Measurements from ENCODE around the gene KCNT1.

The KCNT1 gene

DNA sequence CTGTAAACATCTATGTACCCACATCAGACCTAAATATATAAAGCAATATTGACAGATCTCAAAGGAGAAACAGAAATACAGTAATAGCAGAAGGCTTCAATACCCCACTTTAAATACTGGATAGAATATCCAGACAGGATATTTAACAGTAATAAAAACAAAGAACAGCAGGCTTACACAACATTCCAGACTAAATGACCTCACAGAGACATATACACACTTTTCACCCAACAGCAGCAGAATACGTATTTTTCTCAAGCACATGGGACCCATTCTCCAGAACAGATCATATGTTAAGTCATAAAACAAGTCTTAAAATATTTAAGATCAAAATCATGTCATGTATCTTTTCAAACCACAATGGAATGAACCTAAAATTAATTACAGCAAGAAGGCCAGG lies 128.5 kb downstream of the KCNT1 start:
- H3K27ac ChIP-seq: no peak overlapping the region
- TF ChIP-seq, protein P1, sequence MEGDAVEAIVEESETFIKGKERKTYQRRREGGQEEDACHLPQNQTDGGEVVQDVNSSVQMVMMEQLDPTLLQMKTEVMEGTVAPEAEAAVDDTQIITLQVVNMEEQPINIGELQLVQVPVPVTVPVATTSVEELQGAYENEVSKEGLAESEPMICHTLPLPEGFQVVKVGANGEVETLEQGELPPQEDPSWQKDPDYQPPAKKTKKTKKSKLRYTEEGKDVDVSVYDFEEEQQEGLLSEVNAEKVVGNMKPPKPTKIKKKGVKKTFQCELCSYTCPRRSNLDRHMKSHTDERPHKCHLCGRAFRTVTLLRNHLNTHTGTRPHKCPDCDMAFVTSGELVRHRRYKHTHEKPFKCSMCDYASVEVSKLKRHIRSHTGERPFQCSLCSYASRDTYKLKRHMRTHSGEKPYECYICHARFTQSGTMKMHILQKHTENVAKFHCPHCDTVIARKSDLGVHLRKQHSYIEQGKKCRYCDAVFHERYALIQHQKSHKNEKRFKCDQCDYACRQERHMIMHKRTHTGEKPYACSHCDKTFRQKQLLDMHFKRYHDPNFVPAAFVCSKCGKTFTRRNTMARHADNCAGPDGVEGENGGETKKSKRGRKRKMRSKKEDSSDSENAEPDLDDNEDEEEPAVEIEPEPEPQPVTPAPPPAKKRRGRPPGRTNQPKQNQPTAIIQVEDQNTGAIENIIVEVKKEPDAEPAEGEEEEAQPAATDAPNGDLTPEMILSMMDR (conservative IDR thresholded peaks at IDR 0.05): no peak

DNA sequence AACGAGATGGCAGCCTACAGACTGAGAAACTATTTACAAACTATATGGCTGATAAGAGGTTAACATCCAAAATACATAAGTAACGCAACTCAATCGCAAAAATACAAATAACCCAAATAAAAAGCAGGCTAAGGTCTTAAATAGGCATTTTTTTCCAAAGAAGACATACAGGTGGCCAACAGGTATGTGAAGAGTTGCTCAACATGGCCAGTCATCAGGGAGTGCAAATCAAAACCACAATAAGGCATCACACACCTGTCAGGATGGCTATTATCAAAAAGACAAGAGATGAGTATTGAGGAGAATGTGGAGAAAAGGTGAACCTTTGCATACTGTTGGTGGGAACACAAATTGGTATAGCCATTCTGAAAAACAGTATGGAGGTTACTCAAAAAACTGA lies 131.9 kb downstream of the KCNT1 start:
- TF ChIP-seq, protein P1 (conservative IDR thresholded peaks at IDR 0.05): no peak
- no peak overlapping the region for H3K27ac ChIP-seq

DNA sequence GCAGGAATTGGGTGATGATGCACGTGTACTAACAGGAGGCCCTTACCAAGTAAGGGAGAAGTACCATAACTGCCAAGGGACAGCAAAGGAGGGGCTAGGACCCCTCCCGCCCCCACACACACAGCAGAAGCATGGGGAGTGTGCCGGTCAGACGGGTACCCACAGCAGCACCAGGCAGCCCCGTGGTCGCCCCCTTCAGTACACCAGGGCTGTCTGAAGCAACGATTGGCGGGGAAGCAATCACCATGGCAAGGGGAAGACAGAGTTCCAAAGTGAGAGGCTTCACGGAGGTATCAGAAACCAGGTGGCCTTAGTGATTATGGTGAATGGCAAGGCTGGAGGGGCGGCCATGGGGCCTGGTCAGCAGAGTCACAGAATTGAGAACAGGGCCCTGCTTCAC lies 133.1 kb downstream of the KCNT1 start:
- no peak overlapping the region for H3K27ac ChIP-seq
- TF ChIP-seq, protein P1 (conservative IDR thresholded peaks at IDR 0.05): no peak

DNA sequence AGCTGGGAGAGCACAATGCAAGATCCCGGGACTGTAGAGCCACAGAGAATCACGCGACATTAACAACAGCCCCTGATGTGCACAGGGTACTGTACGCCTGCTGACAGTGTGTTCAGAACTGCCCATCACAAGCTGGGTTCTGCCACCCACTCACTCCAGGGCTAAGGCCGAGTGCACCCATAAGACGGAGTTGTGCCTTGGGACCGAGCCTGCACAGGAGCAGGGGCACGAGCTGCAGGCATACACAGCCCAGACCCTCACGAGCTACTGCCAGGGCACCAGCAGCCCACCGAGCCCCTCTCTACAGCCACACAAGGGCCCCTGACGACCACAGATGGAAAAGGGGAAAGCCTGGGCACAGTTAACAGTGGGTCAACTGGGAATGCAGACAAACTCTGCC lies 137.5 kb downstream of the KCNT1 start:
- TF ChIP-seq, protein P1 (conservative IDR thresholded peaks at IDR 0.05): no peak

DNA sequence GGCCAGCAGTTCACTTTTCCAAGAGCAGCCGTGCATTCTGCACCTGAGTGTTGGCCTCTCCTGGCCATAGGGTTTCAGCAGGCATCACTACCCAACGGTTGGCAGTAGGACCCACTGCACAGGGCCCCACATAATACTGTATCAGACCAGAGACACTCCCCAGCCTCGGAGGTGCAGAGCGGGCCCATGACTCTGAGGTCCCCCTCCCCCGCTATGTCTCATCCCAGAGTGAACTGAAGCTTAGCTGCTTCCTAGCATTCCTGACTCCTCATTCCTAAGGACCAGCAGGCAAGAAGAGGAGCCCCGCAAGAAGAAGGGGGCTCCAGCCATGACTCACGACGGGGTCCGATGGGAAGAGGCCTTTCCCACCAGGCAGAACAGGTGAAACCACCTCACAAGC lies 138.1 kb downstream of the KCNT1 start:
- TF ChIP-seq, protein P1 (conservative IDR thresholded peaks at IDR 0.05): no peak
- no peak overlapping the region for H3K27ac ChIP-seq

More for the DNA sequence above, 137.5 kb downstream of the KCNT1 start:
- no peak overlapping the region for H3K27ac ChIP-seq

DNA sequence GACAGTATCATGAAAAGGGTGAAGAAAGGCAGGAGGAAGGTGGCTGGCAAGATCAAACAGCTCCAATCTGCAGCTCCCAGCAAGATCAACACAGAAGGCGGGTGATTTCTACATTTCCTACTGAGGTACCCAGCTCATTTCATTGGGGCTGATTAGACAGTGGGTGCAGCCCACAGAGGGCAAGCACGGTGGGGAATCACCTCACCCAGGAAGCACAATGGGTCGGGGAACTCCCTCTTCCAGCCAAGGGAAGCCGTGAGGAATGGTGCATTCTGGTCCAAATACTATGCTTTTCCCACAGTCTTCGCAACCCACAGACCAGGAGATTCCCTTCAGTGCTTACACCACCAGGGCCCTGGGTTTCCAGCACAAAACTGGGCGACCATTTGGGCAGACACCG lies 138.6 kb downstream of the KCNT1 start:
- TF ChIP-seq, protein P1 (conservative IDR thresholded peaks at IDR 0.05): no peak

More for the DNA sequence above, 138.6 kb downstream of the KCNT1 start:
- H3K27ac ChIP-seq: no peak overlapping the region

All from VCaP (cell line).